B cell (primary cell): ENCODE measurements around the gene RDM1.

ENCODE experiments used
- CTCF ChIP-seq: fragments of 200-600 bp; IDR thresholded peaks from one replicate; pipeline ENCODE4 v1.8.0; 2022; ENCODE audit warnings: antibody characterized with exemption, mild to moderate bottlenecking
- EZH2 ChIP-seq: IDR thresholded peaks from 2 replicates; pipeline ENCODE4 v1.6.1; 2012; ENCODE audit warnings: borderline replicate concordance, low read depth, mild to moderate bottlenecking, moderate library complexity, low read length; ENCODE audit not compliant: insufficient read depth, poor library complexity, severe bottlenecking

- TF ChIP-seq CTCF (no peak), EZH2 (no peak)
Observed at GRCh38 chr17:35934760-35935159, 4.2 kb upstream of the RDM1 start.
